HEK293 (cell line): ENCODE data around the gene DAGLA.
A peak's percentile ranks its signal among the peaks of the same experiment; 100 is the strongest.

Experiments
- CTCF ChIA-PET: fragments of 350-600 bp; formaldehyde crosslinking; extraction: SDS; loops from one replicate; lab custom pipeline; 2021; ENCODE audit warnings: antibody characterized with exemption; lab: Yijun Ruan, JAX
- POLR2A ChIA-PET: fragments of 300-600 bp; formaldehyde crosslinking; extraction: SDS; loops from one replicate; lab custom pipeline; 2020; ENCODE audit warnings: antibody characterized with exemption, inconsistent platforms; lab: Yijun Ruan, JAX
- H3K27ac ChIP-seq: fragments of 200-500 bp; sonication (Bioruptor generic); 2 replicates; pipeline ENCODE4 v1.5.1; 2014; ENCODE audit warnings: low read depth, low read length, control low read depth, inconsistent platforms; ENCODE audit errors: extremely low read depth
- H3K36me3 ChIP-seq, 2 experiments: fragments of 200-500 bp in 1 of 2; sonication (Bioruptor generic) in 1 of 2; 1 replicate in 1 of 2; 2 replicates in 1 of 2; pipeline ENCODE4 v1.5.1; 2014 to 2017; ENCODE audit warnings: inconsistent platforms in 2 of 2, low read length in 2 of 2; ENCODE audit not compliant: control insufficient read depth in 2 of 2, insufficient read depth in 1 of 2
- H3K4me1 ChIP-seq: fragments of 200-500 bp; sonication (Bioruptor generic); 2 replicates; pipeline ENCODE4 v1.5.1; 2014; ENCODE audit warnings: mild to moderate bottlenecking, low read length, inconsistent platforms; ENCODE audit not compliant: control insufficient read depth, insufficient read depth
- H3K4me3 ChIP-seq: 2 replicates; pipeline ENCODE4 v1.5.1; 2011; ENCODE audit warnings: low read depth, mild to moderate bottlenecking, control low read depth, low read length, moderate library complexity
- H3K9me3 ChIP-seq: fragments of 200-500 bp; sonication (Bioruptor generic); 2 replicates; pipeline ENCODE4 v1.5.1; 2014; ENCODE audit warnings: low read depth, low read length, inconsistent platforms; ENCODE audit not compliant: control insufficient read depth, insufficient read depth
- EGR2 ChIP-seq: fragments of 450-650 bp; formaldehyde crosslinking; IDR thresholded peaks from 2 replicates; pipeline ENCODE4 v1.5.1; 2016; ENCODE audit warnings: low read depth, missing biosample characterization, missing genetic modification characterization
- GLIS1 ChIP-seq: fragments of 450-650 bp; formaldehyde crosslinking; IDR thresholded peaks from 2 replicates; pipeline ENCODE4 v1.5.1; 2016; ENCODE audit warnings: missing biosample characterization, missing genetic modification characterization
- HOXC10 ChIP-seq: sonication (generic); formaldehyde crosslinking; IDR thresholded peaks from 2 replicates; pipeline ENCODE4 v1.8.1; 2023; ENCODE audit warnings: mild to moderate bottlenecking, missing genetic modification reagents
- KLF10 ChIP-seq: fragments of 450-650 bp; IDR thresholded peaks from 2 replicates; pipeline ENCODE4 v1.5.1; 2018; ENCODE audit warnings: missing biosample characterization, mild to moderate bottlenecking, missing genetic modification characterization
- PRDM1 ChIP-seq: fragments of 450-650 bp; formaldehyde crosslinking; IDR thresholded peaks from 2 replicates; pipeline ENCODE4; 2016; ENCODE audit warnings: missing biosample characterization, missing genetic modification characterization
- RBAK ChIP-seq: fragments of 450-650 bp; formaldehyde crosslinking; IDR thresholded peaks from 2 replicates; pipeline ENCODE4 v1.5.1; 2016; ENCODE audit warnings: missing biosample characterization, missing genetic modification characterization
- ZBTB17 ChIP-seq: fragments of 450-650 bp; formaldehyde crosslinking; IDR thresholded peaks from 2 replicates; pipeline ENCODE4 v1.5.1; 2016; ENCODE audit warnings: missing biosample characterization, missing genetic modification characterization
- ZBTB21 ChIP-seq: fragments of 450-650 bp; formaldehyde crosslinking; IDR thresholded peaks from 2 replicates; pipeline ENCODE4 v1.5.1; 2017; ENCODE audit warnings: missing biosample characterization, missing genetic modification characterization
- ZBTB8A ChIP-seq: fragments of 450-650 bp; formaldehyde crosslinking; IDR thresholded peaks from 2 replicates; pipeline ENCODE4 v1.5.1; 2016; ENCODE audit warnings: missing biosample characterization, missing genetic modification characterization
- ZFP69B ChIP-seq: fragments of 450-650 bp; formaldehyde crosslinking; IDR thresholded peaks from 2 replicates; pipeline ENCODE4 v1.5.1; 2016; ENCODE audit warnings: missing biosample characterization, missing genetic modification characterization
- ZNF133 ChIP-seq: fragments of 450-650 bp; formaldehyde crosslinking; IDR thresholded peaks from 2 replicates; pipeline ENCODE4 v1.5.1; 2016; ENCODE audit warnings: missing biosample characterization, missing genetic modification characterization
- ZNF24 ChIP-seq: fragments of 450-650 bp; formaldehyde crosslinking; IDR thresholded peaks from 2 replicates; pipeline ENCODE4 v1.5.1; 2016; ENCODE audit warnings: missing biosample characterization, missing genetic modification characterization
- ZNF248 ChIP-seq: fragments of 450-650 bp; formaldehyde crosslinking; IDR thresholded peaks from 2 replicates; pipeline ENCODE4 v1.5.1; 2017; ENCODE audit warnings: missing biosample characterization, missing genetic modification characterization
- ZNF423 ChIP-seq: fragments of 450-650 bp; formaldehyde crosslinking; IDR thresholded peaks from 2 replicates; pipeline ENCODE4 v1.5.1; 2016; ENCODE audit warnings: missing biosample characterization, missing genetic modification characterization
- ZNF600 ChIP-seq: fragments of 450-650 bp; formaldehyde crosslinking; IDR thresholded peaks from 2 replicates; pipeline ENCODE4 v1.5.1; 2016; ENCODE audit warnings: missing biosample characterization, missing genetic modification characterization
- ZNF621 ChIP-seq: fragments of 450-650 bp; formaldehyde crosslinking; IDR thresholded peaks from 2 replicates; pipeline ENCODE4 v1.5.1; 2017; ENCODE audit warnings: missing biosample characterization, missing genetic modification characterization
- TF ChIP-seq, protein P1 (sequence below): fragments of 450-650 bp; formaldehyde crosslinking; IDR thresholded peaks from 2 replicates; pipeline ENCODE4 v1.5.1; 2017; ENCODE audit warnings: missing biosample characterization, missing genetic modification characterization
- TF ChIP-seq, protein P2 (sequence below): fragments of 450-650 bp; formaldehyde crosslinking; IDR thresholded peaks from 2 replicates; pipeline ENCODE4 v1.5.1; 2016; ENCODE audit warnings: missing biosample characterization, missing genetic modification characterization
- TF ChIP-seq, protein P3 (sequence below): fragments of 450-650 bp; formaldehyde crosslinking; IDR thresholded peaks from 2 replicates; pipeline ENCODE4 v1.5.1; 2017; ENCODE audit warnings: missing biosample characterization, missing genetic modification characterization
- TF ChIP-seq, protein P4 (sequence below): fragments of 450-650 bp; formaldehyde crosslinking; IDR thresholded peaks from 2 replicates; pipeline ENCODE4 v1.5.1; 2016; ENCODE audit warnings: missing biosample characterization, missing genetic modification characterization
- TF ChIP-seq, protein P5 (sequence below): fragments of 450-650 bp; formaldehyde crosslinking; IDR thresholded peaks from 2 replicates; pipeline ENCODE4 v1.5.1; 2016; ENCODE audit warnings: missing biosample characterization, missing genetic modification characterization
- TF ChIP-seq, protein P6 (sequence below): fragments of 450-650 bp; formaldehyde crosslinking; IDR thresholded peaks from 2 replicates; pipeline ENCODE4 v1.5.1; 2016; ENCODE audit warnings: missing biosample characterization, missing genetic modification characterization

DAGLA gene

DNA sequence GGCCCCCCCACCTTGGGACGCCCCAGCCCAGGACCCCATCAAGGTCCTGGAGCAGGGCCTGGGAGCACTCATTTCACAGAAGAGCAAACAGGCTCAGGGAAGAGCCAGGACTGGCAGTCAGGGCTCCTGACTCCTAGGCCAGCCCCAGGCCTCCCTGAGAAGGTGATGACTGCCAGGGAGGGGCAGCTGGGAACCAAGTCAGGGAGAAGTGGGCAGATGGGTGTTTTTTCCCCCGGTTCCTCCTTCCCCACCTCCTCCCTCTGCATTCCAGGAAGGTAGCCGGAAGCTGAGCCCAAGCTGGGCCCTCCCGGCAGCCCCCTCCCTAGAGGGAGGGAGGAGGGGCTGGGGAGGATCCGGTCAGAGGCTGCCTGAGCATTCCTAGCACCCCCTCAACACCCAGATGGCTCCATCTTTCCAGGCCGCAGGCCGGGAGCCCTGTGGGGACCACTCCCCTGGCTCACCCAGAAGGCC is 91.8 kb downstream of the DAGLA start:
- ChIA-PET CTCF (interaction anchor here (1.3 kb wide), 1 partner anchor 25 kb away, joined by 3 read pairs; no protein-coding TSS in a partner anchor), POLR2A (no interaction called here)
- H3K27ac ChIP-seq, result no peak overlapping the region
- H3K4me3 ChIP-seq, result no peak overlapping the region
- no peaks in the 10 kb centered on the region for H3K9me3 ChIP-seq
- TF ChIP-seq EGR2 (tag by site-specific recombination), result 0 out of 2 replicates have a peak, but pooled peaks have one; percentile 10
- no peak for TF ChIP-seq ZNF248
- TF ChIP-seq, protein P1, sequence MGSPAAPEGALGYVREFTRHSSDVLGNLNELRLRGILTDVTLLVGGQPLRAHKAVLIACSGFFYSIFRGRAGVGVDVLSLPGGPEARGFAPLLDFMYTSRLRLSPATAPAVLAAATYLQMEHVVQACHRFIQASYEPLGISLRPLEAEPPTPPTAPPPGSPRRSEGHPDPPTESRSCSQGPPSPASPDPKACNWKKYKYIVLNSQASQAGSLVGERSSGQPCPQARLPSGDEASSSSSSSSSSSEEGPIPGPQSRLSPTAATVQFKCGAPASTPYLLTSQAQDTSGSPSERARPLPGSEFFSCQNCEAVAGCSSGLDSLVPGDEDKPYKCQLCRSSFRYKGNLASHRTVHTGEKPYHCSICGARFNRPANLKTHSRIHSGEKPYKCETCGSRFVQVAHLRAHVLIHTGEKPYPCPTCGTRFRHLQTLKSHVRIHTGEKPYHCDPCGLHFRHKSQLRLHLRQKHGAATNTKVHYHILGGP (tag by site-specific recombination), result no peak
- TF ChIP-seq RBAK (tag by site-specific recombination), result no peak
- no peak for TF ChIP-seq ZNF423 (tag by site-specific recombination)
- TF ChIP-seq, protein P2, sequence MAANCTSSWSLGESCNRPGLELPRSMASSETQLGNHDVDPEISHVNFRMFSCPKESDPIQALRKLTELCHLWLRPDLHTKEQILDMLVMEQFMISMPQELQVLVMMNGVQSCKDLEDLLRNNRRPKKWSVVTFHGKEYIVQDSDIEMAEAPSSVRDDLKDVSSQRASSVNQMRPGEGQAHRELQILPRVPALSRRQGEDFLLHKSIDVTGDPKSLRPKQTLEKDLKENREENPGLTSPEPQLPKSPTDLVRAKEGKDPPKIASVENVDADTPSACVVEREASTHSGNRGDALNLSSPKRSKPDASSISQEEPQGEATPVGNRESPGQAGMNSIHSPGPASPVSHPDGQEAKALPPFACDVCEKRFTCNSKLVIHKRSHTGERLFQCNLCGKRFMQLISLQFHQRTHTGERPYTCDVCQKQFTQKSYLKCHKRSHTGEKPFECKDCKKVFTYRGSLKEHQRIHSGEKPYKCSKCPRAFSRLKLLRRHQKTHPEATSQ, result no peak
- H3K4me1 ChIP-seq, result no peaks in the 10 kb centered on the region
- H3K36me3 ChIP-seq, result no peaks in the 10 kb centered on the region

DNA sequence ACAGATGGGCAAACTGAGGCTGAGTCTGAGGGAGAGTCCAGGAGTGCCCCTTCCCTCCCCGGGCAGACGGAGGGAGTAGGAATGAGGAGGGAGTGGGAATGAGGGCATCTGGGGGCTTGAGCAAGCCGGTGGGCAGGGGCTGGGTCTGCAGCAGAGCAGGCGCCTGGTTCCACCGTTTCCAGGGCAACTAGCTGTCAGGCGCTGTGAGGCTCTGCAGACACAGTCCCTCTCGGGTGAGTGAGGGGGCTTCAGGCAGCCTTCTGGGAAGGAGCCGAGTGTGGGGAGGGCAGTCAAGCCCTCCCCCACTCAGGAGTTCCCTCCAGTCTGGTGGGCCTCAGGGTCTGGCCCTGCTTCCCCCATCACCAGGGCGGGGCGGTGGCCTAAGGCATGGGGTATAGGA is 93.2 kb downstream of the DAGLA start:
- no peaks in the 10 kb centered on the region for H3K9me3 ChIP-seq
- H3K4me3 ChIP-seq, result no peak overlapping the region
- POLR2A ChIA-PET, result no interaction called here
- TF ChIP-seq ZBTB17 (tag by site-specific recombination) (no peak), PRDM1 (no peak), ZNF24 (no peak), KLF10 (tag by site-specific recombination) (no peak), ZFP69B (no peak), ZNF621 (tag by site-specific recombination) (no peak), ZBTB8A (tag by site-specific recombination) (no peak), ZBTB21 (tag by site-specific recombination) (no peak), ZNF600 (no peak), ZNF133 (tag by site-specific recombination) (no peak), GLIS1 (tag by site-specific recombination) (no peak), HOXC10 (CRISPR knock-in tag) (no peak)
- TF ChIP-seq, protein P3, sequence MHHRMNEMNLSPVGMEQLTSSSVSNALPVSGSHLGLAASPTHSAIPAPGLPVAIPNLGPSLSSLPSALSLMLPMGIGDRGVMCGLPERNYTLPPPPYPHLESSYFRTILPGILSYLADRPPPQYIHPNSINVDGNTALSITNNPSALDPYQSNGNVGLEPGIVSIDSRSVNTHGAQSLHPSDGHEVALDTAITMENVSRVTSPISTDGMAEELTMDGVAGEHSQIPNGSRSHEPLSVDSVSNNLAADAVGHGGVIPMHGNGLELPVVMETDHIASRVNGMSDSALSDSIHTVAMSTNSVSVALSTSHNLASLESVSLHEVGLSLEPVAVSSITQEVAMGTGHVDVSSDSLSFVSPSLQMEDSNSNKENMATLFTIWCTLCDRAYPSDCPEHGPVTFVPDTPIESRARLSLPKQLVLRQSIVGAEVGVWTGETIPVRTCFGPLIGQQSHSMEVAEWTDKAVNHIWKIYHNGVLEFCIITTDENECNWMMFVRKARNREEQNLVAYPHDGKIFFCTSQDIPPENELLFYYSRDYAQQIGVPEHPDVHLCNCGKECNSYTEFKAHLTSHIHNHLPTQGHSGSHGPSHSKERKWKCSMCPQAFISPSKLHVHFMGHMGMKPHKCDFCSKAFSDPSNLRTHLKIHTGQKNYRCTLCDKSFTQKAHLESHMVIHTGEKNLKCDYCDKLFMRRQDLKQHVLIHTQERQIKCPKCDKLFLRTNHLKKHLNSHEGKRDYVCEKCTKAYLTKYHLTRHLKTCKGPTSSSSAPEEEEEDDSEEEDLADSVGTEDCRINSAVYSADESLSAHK (tag by site-specific recombination), result no peak
- TF ChIP-seq, protein P4, sequence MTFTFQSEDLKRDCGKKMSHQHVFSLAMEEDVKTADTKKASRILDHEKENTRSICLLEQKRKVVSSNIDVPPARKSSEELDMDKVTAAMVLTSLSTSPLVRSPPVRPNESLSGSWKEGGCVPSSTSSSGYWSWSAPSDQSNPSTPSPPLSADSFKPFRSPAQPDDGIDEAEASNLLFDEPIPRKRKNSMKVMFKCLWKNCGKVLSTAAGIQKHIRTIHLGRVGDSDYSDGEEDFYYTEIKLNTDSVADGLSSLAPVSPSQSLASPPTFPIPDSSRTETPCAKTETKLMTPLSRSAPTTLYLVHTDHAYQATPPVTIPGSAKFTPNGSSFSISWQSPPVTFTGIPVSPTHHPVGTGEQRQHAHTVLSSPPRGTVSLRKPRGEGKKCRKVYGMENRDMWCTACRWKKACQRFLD, result no peak
- TF ChIP-seq, protein P5, sequence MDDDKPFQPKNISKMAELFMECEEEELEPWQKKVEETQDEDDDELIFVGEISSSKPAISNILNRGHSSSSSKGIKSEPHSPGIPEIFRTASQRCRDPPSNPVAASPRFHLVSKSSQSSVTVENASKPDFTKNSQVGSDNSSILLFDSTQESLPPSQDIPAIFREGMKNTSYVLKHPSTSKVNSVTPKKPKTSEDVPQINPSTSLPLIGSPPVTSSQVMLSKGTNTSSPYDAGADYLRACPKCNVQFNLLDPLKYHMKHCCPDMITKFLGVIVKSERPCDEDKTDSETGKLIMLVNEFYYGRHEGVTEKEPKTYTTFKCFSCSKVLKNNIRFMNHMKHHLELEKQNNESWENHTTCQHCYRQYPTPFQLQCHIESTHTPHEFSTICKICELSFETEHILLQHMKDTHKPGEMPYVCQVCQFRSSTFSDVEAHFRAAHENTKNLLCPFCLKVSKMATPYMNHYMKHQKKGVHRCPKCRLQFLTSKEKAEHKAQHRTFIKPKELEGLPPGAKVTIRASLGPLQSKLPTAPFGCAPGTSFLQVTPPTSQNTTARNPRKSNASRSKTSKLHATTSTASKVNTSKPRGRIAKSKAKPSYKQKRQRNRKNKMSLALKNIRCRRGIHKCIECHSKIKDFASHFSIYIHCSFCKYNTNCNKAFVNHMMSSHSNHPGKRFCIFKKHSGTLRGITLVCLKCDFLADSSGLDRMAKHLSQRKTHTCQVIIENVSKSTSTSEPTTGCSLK (tag by site-specific recombination), result no peak
- TF ChIP-seq, protein P6, sequence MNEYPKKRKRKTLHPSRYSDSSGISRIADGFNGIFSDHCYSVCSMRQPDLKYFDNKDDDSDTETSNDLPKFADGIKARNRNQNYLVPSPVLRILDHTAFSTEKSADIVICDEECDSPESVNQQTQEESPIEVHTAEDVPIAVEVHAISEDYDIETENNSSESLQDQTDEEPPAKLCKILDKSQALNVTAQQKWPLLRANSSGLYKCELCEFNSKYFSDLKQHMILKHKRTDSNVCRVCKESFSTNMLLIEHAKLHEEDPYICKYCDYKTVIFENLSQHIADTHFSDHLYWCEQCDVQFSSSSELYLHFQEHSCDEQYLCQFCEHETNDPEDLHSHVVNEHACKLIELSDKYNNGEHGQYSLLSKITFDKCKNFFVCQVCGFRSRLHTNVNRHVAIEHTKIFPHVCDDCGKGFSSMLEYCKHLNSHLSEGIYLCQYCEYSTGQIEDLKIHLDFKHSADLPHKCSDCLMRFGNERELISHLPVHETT (tag by site-specific recombination), result no peak
- no peaks in the 10 kb centered on the region for H3K4me1 ChIP-seq
- CTCF ChIA-PET, result no interaction called here
- peaks cover 0 to under 1% of the 10 kb centered on the region in 2 experiments; a peak in 1 of 3 replicates for H3K36me3 ChIP-seq
- no peak overlapping the region for H3K27ac ChIP-seq
